Hematopoietic multipotent progenitor cell treated with erythropoietin and hydrocortisone succinate and interleukin-3 and kit ligand, for 8 days (in vitro differentiated cells): Measurements from ENCODE around the gene SLC16A3.

ENCODE experiments used
- DNase-seq: peaks from one replicate; pipeline ENCODE4 v3.0.0-alpha.2; 2015

The SLC16A3 gene

GRCh38 chr17:82237083-82237745 lies 8.4 kb downstream of the SLC16A3 start:
- DNase-seq = no peak

DNA sequence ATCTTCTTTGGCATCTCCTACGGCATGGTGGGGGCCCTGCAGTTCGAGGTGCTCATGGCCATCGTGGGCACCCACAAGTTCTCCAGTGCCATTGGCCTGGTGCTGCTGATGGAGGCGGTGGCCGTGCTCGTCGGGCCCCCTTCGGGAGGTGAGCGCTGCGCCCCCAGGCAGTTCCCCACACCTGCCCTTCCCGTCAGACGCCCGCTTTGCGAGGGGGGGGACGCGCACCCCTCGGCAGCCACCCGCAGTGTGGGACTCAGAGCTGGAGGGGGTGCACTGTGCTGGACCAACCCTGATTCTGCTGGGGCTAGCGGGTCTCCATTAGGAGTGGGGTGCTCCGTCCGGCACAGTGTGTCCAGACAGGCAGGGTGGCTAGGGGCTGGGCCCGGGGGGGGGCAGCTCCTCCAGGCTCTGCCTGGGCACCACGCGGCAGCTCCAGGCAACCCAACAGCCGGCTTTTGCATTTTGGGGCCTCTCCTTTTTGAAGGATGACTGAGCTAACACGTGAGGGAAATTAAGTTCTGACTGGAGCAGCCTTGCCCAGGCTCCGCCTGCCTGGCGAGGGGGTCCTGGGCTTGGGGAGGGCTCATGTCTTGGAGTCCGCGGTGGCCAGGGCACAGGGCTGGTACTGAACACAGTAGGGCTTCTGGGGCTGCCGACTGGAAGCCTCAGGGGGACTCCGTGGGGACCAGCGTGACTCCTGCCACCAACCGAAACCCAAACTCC lies 9.1 kb downstream of the SLC16A3 start:
- DNase-seq = no peak

DNA sequence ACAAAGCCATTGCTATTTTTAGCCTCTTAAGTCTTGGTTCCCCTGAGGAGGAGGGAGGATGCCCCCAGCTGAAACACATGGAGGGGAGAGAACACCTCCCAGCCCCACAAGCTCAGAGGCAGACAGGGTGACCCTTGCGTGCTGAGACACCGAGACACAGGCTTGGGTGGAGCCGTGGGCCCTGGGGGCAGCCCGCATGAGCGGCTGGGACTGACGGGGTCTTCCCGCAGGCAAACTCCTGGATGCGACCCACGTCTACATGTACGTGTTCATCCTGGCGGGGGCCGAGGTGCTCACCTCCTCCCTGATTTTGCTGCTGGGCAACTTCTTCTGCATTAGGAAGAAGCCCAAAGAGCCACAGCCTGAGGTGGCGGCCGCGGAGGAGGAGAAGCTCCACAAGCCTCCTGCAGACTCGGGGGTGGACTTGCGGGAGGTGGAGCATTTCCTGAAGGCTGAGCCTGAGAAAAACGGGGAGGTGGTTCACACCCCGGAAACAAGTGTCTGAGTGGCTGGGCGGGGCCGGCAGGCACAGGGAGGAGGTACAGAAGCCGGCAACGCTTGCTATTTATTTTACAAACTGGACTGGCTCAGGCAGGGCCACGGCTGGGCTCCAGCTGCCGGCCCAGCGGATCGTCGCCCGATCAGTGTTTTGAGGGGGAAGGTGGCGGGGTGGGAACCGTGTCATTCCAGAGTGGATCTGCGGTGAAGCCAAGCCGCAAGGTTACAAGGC lies 9.8 kb downstream of the SLC16A3 start:
- DNase-seq = peak; percentile 86

- DNase-seq = peak; percentile 8
Observed at GRCh38 chr17:82239401-82239925, 10.6 kb downstream of the SLC16A3 start.

DNA sequence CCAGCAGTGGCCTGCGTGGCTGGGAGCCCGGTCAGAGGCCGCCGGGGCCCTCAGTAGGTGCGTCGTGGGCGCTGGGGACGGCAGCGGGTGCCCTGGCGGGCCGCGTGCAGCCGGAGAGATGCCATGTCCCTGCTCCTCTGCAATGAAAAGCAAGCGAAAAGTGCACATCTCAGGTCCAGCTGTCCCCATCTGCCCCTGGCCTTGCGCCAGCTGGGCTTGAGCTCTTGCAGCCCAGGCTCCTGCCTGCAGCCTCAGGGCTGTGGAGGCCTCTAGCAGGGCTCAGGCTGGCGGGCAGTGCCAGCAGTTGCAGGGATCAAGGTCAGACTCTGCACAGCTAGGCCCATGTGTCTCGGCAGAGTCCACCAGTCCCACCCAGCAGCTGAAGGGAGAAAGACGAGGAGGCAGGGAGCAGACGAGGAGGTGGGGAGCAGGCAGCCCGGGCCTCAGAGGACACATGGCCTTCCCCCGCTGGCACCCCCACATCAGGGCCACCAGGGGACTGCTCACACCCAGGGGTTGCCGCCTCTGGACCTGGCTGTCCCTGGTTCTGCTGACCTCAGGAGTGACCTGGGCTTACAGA lies 11.2 kb downstream of the SLC16A3 start:
- no peak for DNase-seq

DNA sequence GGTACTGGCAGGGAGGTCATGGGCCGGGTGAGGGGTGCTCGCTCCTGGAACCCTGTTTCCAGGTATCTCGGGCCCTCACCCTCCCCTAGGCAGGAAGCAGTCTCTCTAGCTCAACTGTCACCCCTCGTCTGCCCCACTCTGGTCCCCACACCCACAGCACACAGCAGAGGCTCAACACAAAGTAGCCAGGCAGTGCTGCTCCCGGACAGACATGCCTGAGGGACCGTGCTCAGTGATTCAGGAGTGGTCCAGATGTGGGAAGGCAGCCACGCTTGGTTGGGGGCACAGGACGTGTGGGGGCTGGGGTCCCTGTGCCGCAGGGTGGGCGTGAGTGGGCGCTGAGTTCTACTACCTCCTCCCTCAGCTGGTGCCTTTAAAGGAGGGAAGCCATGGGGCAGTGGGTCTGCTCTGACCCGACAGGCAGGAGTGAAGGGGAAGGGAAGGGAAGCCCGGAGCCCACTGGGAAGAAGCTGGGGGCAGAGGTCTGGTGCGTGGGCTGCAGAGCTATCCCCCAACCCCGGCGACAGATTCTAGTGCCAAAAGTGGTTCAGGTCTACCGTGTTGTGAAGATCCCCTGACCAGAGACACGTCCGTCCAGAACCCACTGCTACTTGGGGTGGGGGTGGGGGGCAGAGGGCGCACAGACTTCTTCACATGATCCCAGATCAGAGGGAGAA lies 11.8 kb downstream of the SLC16A3 start:
- no peak for DNase-seq

DNA sequence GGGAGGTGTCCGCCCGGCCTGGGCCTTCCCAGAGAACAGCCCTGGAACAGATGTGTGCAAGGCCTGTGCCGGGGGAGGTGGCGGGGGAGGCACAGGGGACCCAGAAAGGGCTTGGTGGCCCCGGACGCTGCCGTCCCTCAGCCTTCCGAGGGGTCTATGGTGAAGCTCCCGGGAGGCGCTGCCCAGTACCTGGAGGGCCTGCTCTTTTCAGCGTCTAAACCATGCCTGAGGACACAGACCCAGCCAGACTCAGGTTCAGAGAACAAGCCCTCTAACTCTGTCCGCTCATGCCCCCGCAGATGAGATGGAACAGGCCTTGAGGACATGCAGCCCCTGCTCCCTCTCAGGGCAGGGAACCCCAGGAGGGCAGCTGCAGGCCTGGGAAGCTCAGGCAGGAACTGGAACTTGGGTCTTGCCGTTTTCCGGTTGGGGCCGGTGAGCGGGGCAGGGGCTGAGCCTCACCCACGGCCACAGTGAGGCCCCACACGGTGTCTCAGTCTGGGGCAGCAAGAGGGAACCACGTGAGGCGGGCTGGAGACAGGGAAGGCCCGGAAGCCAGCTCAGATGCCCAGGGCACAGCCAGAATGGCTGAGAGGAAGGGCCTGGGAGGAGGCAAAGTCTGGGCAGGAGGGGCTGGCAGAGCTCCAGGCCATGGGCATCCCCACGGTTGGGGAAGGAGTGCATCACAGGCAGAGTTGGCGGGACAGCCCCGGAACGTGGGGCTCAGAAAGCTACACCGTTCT lies 12.5 kb downstream of the SLC16A3 start:
- no peak for DNase-seq

DNA sequence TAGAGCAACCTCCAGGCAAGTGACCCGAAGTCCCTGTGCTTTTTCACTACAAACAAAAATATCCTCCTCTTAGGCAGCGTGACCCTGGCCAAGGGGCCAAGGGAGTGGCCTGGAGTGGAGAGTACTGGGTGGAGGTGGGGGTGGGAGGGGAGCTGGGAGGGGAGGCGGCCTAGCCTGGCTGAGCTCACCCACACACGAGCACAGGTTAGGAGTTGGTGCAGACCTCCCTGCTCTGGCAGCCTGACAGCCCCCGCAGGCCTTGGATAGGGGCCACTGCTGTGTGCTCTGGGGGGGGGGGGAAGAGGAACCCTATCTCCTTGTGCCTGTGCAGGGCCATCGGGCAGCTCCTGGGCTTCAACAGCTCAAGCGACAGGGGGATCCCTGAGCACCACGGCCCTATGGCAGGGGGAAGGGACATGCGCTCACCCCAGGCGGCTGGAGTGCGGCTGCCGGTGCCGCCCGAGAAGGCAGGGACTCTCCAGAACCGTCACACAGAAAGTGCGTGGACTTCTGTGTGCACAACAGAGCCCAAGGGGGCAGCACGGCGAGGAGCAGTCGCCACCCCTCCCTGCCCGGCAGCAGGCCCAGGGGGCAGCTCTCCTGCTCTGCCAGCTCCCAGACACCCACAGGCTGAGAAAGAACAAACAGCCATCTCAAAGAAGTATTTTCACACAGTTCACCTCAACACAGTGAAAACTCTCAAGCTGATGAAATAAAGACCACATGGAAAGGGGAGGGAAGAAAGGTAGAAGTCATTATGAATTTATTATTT lies 13.3 kb downstream of the SLC16A3 start:
- DNase-seq = peak; percentile 82

DNA sequence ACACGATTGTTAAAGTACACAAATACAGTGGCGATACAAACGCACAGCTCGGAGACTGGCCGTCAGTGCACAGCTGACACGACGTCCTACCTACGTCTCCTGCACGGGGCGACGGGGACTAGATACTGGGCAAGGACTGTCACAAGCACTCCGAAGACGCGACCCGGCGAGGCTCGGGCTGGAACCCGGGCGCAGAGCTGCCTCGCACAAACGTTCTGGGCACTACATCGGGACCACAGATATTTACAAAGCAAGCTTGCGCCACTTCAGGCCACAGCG lies 13.8 kb downstream of the SLC16A3 start:
- no peak for DNase-seq

DNA sequence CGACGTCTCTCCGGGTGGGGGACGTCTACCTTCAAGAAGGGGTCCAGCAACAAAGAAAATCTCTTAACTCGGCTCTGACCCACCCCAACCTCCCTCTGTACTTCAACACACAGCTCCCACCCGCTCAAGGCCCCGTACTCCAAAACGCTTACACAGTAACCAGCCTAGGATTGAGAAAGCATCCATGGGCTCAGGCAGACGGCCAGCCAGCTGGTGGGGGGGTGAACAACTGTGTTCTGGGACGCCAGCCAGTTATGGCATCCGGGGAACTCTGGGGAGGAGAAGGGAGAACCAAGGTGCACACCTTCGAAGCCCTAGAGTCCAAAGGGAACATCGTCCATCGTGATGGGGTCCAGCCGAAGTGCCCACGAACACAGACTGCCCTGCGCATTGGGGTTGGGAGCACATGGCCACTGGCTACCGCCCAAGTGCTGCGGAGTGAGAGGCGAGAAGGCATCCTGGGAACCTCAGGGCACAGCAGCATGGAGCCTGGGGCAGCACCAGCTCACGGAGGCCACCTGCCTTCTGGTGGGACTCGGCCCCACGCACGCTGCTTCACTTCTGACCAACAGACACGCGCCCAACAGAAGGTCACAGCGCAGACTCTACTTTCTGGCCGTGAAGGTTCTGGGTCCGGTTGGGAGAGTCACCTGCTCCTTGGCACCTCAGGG lies 14.3 kb downstream of the SLC16A3 start:
- DNase-seq = no peak

DNA sequence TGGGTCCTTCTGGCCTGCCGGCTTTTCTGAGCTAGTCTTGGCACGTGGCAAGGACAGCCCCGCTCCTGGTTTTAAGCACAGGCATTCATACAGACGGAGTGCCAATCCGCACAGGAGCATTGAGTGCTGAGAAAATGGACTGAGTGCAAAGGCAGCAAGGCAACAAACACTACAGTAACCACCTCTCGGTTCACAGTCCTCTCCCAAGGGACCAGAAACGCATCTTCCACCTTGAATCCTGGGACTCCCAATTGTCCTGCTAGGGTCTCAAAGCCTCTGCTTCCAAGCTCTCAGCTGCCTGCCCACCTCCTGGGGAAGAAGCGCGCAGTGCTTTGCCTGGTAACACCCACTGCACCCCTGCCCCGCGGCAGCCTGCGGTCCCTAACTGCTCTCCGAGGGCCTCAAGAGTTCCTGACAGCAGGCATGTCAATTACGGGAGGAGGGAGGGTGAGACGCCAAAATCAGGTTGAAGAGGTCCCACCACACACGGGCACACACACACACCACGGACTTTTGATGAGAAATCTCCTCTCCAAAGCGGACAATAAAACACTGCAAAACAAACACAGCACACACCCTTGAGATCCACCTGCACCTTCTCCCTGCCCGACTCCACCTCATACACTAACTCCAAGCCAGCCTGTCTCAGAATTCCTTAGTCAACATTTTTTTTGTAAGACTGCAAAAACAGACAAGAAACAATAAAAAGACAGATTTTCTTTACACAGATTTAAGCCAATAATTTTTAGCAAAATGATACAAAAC lies 15.0 kb downstream of the SLC16A3 start:
- DNase-seq = no peak

DNA sequence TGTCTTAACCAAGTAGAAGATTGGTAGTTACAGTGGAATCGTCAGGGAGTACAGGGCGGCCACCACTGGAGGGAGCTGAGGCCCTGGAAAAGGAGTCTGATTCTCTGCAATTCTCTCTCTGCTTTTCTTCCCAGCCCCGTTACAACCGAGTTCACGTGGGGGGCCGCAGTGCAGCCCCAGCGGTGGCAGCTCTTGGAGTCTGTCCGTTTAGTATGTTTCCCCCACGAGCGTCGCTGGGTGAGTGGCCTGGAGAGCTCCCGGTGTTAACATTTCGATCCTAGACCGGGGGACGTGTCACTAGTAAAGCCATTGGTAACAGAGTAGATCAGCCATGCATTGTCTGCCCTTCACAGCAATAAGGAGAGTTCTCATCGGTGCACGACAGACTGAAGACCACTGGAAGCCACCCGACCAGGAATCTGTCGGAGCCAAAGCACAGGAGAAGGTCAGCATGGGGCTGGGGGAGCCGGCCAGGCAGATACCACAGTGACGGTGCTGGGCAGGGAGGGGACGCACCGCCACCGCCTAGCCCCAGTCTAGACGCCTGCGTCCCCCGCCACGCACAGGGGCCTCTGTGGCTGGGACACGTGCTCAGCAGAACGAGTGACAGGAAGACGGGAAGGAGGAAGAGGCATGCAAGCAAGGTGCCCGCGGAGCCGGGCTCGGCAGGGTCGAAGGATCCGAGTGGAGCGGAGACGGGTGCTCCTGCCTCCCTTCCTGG lies 15.7 kb downstream of the SLC16A3 start:
- DNase-seq = peak; percentile 21

- no peak for DNase-seq
Observed at GRCh38 chr17:82245134-82246039, 16.5 kb downstream of the SLC16A3 start.

DNA sequence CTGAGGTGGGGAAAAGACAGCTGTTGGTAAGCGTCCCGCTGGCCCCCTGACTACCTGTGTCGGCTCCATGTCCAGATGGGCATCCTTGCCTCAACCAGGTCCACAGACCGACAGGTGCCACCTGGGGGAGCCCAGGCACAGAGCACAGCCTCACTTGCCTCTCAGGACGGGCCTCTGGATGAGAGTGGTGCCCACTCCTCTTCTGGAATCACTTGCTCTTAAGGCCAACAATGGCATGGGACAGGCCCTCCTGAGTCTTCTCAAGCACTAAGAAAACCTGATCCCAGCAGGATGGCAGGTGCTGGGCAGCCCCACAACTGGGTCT lies 17.2 kb downstream of the SLC16A3 start:
- DNase-seq = no peak

- DNase-seq = no peak
Observed at GRCh38 chr17:82246365-82247181, 17.7 kb downstream of the SLC16A3 start.

- no peak for DNase-seq
Observed at GRCh38 chr17:82247182-82247823, 18.5 kb downstream of the SLC16A3 start.
